Activated CD4-positive, alpha-beta T cell treated with anti-CD3 and anti-CD28 coated beads for 1 hour (primary cell): ENCODE results near the gene ITGA5.

Source experiments
- DNase-seq: peaks from one replicate; pipeline ENCODE4 v3.0.0-alpha.2; 2020

The ITGA5 gene

GRCh38 chr12:54407183-54407905 is 11.7 kb downstream of the ITGA5 start:
- DNase-seq: no peak

DNA sequence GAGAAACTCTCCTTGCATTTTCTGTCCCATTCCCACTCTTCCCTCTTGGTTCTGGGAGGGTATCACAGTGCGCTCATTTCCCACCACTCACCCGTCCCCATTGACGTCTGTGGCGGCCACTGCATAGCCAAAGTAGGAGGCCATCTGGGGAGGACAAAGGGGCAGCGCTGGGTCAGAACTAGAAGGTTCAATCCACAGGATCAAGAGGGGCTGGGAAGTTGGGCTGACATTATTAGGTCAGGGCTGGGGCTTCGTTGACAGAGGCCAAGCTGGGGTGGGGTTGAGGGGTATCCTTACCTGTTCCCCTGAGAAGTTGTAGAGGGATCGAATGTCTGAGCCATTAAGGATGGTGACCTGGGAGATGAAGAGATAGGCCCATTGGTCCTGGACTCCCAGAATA is 13.5 kb downstream of the ITGA5 start:
- no peak for DNase-seq

DNA sequence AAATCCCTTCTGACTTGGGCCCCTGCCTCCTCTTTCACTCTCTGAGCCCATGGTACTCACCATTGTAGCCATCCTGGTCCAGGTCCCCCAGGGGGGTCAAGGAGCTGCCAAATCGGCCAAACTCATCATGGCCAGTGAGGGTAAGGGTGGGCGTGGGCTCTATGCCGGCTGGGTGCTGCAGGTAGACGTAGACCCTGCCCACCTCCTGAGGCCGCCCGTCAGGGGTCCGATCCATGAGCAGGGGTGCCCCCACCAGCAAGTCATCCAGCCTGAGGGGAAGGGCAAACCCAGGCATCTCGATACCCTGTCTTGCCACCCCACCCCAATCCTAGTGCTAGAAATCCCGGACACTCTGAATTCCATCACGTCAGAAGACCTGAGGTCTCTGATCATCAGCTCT is 14.0 kb downstream of the ITGA5 start:
- DNase-seq: no peak

GRCh38 chr12:54404061-54405004 is 14.7 kb downstream of the ITGA5 start:
- DNase-seq: no peak

- DNase-seq: no peak
These were observed 17.9 kb downstream of the ITGA5 start for GRCh38 chr12:54401119-54401518.

DNA sequence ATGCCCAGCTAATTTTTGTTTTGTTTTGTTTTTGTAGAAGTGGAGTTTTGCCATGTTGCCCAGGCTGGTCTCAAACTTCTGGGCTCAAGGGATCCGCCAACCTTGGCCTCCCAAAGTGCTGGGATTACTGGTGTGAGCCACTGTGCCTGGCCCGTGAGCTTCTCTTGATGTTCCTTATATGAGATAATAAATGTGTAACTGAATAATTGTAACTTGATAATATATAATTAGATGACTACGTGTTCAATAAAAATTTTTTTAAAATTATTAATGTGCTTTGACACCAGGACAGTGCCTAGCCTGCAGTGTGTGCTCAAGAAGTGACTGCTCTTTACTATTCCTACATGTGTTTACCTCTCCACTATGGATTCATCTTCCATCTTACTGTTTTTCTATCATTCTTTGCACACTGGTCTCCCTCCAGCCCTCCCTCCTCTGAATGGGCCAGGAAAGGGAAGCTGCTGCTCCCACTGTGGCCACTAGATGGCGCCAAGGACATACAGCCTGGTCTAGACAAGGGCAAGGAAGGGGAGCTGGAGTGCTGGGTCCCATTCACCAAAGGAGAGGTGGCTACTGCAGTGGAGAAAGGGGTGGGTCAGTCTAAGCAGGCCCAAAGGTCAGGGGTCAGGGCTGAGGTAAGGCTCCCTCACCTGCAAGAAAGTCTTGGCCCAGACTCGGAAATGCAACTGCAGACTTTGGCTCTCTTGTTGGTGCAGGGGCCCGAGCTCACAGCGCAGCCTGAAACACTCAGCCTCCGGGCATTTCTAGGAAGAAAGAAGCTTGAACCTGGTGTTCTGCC is 19.9 kb downstream of the ITGA5 start:
- peak; percentile 83 for DNase-seq

- DNase-seq: no peak
These were observed 20.8 kb downstream of the ITGA5 start for GRCh38 chr12:54398218-54398617.

GRCh38 chr12:54397157-54397556 is 21.9 kb downstream of the ITGA5 start:
- no peak for DNase-seq

DNA sequence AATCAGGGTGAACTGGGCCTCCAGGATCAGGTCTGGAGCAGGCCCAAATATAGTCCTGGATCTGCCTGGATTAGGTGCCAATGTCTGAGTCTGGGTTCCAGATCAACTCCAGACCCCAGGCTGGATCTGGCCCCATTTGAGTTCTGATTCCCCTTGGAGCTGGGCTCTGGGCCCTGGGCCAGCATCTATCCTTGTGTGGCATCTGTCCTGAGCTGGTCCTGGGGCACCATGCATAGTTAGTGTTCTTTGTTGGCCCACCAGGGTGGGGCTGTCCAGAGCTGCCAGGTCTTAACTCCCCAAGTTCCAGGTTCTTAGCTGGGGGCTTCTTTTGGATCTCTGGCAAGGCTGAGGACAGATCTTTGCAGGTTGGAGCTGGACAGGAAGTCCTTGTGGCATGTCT is 23.5 kb downstream of the ITGA5 start:
- no peak for DNase-seq

DNA sequence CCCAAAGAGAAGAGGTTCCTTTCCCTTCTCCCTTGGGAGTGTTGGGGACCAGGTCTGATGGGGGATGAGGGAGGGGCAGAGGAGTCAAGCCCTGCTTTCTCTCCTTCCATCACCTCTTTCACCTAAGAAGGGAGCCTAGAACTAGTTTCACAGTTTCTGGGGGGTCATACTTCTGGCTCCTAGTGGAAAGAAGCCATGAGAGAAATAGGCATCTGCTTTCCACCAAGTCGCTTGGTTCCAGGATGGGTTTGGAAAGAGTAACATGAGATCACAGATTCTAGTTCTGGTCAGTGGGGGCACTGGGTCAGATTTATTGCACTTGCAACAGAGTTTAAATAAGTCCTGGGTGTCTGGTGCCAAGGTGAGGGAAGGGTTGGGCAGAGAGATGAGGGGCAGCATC is 24.1 kb downstream of the ITGA5 start:
- DNase-seq: no peak

- DNase-seq: no peak
These were observed 24.8 kb downstream of the ITGA5 start for GRCh38 chr12:54394281-54394719.

- DNase-seq: no peak
These were observed 25.3 kb downstream of the ITGA5 start for GRCh38 chr12:54393743-54394142.

DNA sequence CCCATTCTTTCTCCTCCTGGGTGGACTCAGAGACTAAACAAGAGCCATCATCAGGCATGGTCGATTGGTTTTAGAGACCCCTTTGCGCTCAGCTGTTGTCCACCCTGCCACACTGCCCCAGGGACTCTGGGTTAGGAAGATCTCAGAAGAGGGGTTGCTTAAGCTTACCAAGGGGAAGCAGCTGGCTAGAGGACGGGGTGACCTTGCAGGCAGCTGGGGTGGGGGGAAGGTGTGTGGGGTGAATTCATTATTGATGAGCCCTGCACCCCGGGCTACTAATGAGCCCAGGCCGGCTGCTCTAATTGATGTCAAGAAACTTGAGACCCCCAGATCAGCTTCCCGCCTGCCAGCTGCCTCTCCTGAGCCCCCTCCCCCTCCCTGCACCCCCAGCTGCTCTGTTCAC is 25.9 kb downstream of the ITGA5 start:
- DNase-seq: no peak

DNA sequence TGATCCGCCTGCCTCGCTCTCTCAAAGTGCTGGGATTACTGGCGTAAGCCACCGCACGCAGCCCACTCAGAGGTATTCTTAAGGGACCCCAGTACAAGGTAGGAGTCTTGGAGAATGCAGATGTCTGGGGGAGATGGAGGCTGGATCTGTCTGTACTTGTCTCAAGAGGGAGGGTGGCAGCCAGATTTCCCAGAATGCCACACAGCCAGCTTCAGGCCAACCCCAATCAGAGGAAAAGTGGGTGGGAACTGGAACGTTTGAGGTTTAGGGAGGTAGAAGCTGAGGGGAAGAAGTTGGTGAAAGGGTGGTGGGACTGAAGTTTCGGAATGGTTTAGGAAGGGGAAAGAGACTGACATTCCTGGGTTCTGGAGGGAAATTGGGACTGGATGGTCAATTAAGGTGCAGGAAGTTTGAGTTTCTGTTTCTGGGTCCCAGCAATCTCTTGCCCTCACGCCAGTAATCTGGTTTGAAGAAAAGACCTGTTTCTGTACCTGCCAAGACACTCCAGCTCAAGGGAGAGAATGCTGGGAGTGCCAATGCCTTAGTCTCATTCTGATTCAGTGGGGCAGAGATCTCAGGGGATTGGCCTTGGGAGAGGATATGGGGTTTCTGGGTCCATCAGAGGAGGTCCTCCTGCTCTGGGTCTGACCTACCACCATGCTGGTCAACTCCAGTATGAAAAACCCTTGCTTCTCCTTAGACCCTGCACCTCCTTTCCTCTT is 26.4 kb downstream of the ITGA5 start:
- no peak for DNase-seq

DNA sequence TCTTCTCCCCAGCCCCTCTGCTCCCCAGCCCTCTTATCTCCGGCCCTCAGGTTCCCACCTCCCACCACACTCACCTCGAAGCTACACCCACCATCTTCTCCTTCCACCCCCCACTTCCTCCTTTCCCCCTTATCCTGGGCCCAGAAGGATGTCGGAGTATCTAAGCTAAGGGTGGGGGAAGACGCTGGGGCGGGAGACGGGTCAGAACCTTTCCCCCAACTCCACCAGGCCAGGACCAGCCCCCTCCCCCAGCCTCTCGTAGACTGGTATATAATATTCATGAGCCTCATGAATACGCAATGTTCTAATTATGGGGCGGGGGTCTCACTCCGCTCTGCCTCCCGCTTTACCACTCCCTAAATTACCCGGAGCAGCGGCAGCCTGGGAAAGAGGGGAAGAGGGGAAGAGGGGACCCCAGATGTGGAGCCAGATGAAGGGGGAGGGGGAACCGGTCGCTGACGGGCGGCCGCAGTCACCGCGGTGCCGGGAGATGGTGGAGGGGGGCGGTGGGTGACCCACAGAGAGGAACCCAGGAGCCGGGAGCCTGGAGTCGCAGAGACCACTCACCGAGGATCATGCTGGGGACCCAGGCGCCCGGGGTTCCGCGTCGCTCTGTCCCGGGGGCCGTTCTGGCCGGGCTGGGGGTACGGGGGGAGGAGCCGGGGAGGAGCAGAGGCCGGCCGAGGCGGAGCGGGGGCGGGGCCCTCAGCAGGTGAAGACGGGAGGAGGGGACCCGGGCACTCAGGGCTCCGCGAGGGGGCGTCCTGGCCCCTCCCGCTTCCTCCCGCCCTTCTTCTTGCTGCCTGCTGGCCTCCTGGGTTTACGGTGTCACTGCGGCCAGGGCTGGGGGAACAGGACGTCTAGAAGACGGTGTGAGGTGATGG is 28.2 kb downstream of the ITGA5 start:
- DNase-seq: peak; percentile 50

DNA sequence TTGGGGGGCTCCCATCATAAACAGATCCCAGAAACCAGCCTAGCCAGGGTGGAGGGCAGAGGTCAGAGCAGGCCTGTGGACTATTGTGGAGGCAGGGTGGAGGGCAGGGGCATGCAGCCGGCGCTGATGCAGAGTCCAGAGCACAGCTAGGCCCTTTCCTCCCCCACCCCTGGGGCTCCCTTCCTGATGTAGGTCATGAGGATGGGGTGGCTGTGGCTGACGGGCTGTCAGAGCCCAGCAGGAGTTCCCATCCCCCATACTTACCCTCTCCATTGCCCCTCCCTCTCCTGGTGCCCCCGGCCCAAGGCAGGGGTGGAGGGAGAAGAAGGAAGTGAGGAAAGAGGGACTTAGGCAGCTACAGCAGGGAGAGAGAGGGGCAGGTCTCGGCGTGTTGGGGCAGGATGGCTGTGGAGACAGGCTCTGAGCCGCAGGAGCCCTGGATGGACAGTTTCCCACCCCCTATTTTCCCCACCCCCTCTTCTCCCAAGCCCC is 28.8 kb downstream of the ITGA5 start:
- DNase-seq: no peak

DNA sequence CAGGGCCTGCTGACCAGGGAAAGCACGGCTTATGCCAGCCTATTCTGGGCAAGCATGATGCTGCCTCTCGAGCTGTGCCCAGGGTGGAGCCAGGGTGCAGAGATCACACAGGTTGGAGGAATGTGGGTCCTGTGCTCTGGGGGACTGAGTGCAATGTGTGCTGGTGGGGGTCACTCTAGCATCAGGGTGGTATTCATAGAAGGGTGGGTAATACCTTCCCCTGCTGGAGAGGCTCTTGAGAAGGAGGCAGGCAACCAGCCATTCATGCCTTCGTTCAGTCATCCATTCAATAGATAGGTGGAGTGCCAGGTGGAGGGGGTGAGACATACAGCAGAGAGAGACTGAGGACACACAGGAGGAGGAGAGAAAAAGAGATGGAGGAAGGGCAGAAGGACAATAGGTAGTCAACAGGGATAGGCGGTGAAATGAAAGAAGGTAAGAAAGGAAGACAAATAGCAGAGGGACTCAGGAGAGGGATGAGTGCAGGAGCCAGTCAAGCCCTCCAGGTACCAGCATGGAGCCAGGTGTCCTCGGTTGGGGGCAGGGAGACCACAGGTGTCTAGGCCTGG is 29.4 kb downstream of the ITGA5 start:
- no peak for DNase-seq

DNA sequence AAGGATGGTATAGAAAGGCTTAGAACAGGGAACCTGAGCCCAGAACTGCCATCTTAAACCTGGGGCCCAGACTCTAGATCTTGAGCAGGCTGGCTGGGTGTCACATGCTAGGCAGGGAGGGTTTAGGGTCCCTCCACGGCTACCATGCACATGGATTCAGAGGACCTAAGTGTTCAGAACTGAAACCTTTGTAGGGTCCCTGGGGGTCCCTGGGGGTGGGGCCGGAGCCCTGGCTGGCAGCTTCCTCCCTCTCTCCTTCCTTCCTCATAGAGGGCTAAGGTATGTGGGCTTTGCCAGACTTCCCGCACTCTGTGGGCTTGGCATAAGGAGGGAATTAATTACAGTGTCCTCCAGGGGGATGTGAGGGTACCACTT is 29.9 kb downstream of the ITGA5 start:
- DNase-seq: no peak

DNA sequence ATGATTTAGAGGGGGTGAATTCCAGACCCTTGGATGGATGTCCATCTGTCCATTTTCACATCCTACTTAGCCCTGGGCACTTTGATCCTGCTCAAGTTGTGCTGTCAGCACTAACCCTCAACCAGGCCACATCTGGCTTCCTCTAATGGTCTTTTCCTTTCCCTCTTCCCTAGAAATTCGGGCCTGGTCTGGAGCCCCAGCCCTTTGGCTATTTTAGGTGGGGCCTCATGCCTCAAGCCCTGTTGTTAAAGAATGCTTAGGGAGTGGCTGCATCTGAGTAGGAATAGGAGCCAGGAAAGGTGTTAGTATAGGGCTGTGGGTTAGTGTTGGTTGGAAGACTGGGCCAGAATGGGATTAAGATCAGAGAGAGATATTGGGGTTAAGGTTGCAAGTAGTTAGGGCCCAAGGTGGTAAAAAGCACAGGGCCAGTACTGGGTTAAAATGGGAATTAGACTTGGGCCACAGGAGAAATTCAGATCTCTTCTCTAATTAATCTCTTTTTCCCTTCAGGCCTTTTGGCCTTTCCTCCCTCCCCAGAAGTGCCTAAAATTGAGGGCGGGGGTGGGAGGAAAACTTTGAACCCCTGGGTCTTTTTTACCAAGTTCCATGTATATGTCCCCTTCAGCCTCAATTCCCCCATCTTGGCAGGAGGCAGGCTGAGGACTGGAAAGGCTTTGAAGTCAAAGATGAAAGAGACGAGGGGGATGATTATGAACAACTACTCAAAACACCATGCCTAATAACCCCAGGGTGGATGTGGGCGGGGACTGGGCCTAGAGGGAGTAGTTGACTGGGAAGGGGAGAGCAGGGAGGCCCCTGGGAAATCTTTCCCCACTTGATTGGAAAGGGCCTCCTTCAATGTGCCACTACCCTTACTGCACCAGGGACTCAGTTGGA is 30.6 kb downstream of the ITGA5 start:
- DNase-seq: no peak

GRCh38 chr12:54387114-54387467 is 32.0 kb downstream of the ITGA5 start:
- DNase-seq: no peak
